Left lung (tissue), 10 donors: ENCODE data around the gene MSX1. TPM values are rescaled to one million over a fixed set of nuclear protein-coding genes. Genes with fewer than 3 reads are reported as not detected.

ENCODE experiments used
- ATAC-seq: fragments of 200-7000 bp; cut with Tn5 transposase; one replicate; pipeline ENCODE4 v1.9.1; 2020; ENCODE audit warnings: moderate library complexity
- DNase-seq, 4 donors: peaks; one replicate each; pipeline ENCODE4 v3.0.0-alpha.2; 2013 to 2020
- H3K27ac ChIP-seq, 2 donors: fragments of 200-600 bp; sonication (generic) in 1 of 2; one replicate each; pipeline versions ENCODE4 v1.5.0 to v1.8.0; 2020 to 2021
- H3K27me3 ChIP-seq, 2 donors: fragments of 200-600 bp; sonication (generic) in 1 of 2; one replicate each; pipeline versions ENCODE4 v1.5.0 to v1.8.0; 2020 to 2021
- H3K36me3 ChIP-seq, 2 donors: fragments of 200-600 bp; sonication (generic) in 1 of 2; one replicate each; pipeline versions ENCODE4 v1.5.0 to v1.8.0; 2020 to 2021
- H3K4me1 ChIP-seq, 2 donors: fragments of 200-600 bp; one replicate each; pipeline ENCODE4 v1.8.0; 2021
- H3K4me3 ChIP-seq, 2 donors: fragments of 200-600 bp; sonication (generic) in 1 of 2; one replicate each; pipeline versions ENCODE4 v1.5.0 to v1.8.0; 2020 to 2021; ENCODE audit warnings: mild to moderate bottlenecking in 1 of 2
- H3K9me3 ChIP-seq, 2 donors: fragments of 200-600 bp; sonication (generic) in 1 of 2; one replicate each; pipeline versions ENCODE4 v1.5.0 to v1.8.0; 2020 to 2021
- CTCF ChIP-seq, 2 donors: fragments of 200-600 bp; sonication (generic) in 1 of 2; IDR thresholded peaks; one replicate each; pipeline versions ENCODE4 v1.5.0 to v1.8.0; 2021; ENCODE audit warnings: antibody characterized with exemption in 2 of 2
- intact Hi-C, 2 donors: fragments of 100-400 bp; cut with DNase I; formaldehyde crosslinking; loops; one replicate each; pipeline versions ENCODE4 v1.11.2 to v1.14.2; 2022
- polyA plus RNA-seq, 6 donors: library from polyadenylated mRNA; unstranded; fragments of 120-200 nt; gene quantifications; one replicate each; pipeline ENCODE4 v1.2.1, GENCODE V29; 2013; ENCODE audit not compliant: insufficient read length in 6 of 6
- total RNA-seq, 2 donors: library from RNA; stranded (reverse); fragmentation: NEBNext Ultra II Directional; extraction: Animal tissue kit (Norgen Biotek cat#: 25700); gene quantifications; one replicate each; pipeline ENCODE4 v1.2.1, GENCODE V29; 2021
- donor health status: DM: no; HTN: yes; CAD: no.
- donor health status: DM: no; HTN: no; CAD: no.

The MSX1 gene
- total and polyA plus RNA-seq, 8 donors: 1.2 to 4.2 (median 2.0) TPM

DNA sequence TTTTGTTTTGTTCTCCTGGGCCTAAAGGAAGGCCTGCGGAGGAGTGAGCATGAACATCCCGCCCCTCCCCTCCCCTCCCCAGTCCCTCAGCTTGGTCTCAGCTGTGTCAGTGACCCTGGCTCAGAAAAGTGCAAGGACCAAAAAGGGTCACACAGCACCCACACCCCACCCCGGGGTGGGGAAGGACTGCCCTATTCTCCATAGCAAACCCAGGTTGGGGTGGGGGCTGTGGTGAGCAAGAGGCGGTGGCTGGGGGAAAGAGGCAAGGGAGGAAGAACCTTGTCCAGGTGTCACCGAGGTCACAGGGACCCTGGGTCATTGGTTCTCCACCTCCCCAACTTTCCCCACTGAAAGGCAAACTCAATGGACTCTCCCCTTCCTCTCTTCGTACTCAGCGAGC, 7.6 kb upstream of the MSX1 start:
- no peak overlapping the region for H3K4me3 ChIP-seq
- ATAC-seq (no peak), DNase-seq (peak in 2 of 4 donors; percentile 23 to 26)
- H3K36me3 ChIP-seq: no peaks in the 10 kb centered on the region
- peaks cover 48 to 100% of the 10 kb centered on the region in 2 donors for H3K27me3 ChIP-seq
- TF ChIP-seq CTCF (IDR thresholded peaks at IDR 0.05): no peak
- peaks cover 12 to 18% of the 10 kb centered on the region in 2 donors for H3K4me1 ChIP-seq
- H3K9me3 ChIP-seq: no peaks in the 10 kb centered on the region
- no peak overlapping the region for H3K27ac ChIP-seq
- intact Hi-C loops: no loop called here

DNA sequence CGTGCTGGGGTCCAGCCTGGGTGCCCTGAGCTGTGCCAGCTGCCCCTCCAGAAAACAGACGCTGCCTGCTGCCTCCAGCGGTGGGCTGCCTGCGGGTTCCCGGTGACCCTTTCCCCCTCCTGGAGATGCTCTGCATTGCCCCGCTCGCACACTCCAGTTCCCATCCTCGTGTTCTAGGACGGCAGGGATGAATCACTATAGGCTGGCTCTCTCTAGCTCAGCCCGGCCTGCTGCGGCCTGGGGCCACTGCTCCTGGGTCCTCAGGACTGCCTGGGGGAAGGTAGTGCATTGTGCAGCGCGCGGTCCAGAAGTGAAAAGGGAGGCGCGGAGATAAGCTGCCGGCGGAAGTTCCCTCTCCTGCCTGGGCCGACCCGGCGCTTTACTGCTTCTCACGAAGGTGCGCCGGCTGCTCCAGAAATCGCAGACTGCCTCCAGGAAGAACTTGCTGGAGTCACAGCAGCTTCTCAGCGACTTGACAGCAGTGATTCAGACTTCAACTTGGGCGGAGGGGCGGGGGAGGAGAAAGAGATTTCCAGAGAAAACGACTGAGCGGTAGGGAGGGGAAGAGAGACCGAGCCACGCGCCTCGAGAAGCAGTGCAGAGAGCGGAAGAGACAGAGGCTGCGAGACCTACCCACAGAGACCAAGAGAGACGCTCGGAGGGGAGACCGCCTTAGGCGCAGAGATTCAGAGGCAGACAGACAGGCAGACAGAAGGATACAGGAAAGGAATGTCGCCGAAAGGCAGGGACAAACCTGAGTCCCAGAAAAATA, 6.7 kb upstream of the MSX1 start:
- H3K27ac ChIP-seq: no peak overlapping the region
- no peaks in the 10 kb centered on the region for H3K9me3 ChIP-seq
- H3K27me3 ChIP-seq: peaks cover 56 to 100% of the 10 kb centered on the region in 2 donors
- peak overlapping the region; percentile 2 to 14 for H3K4me3 ChIP-seq
- H3K36me3 ChIP-seq: no peaks in the 10 kb centered on the region
- DNase-seq (peak in 2 of 4 donors; percentile 32 to 78), ATAC-seq (peak; percentile 67)
- intact Hi-C loops: no loop called here
- TF ChIP-seq CTCF (IDR thresholded peaks at IDR 0.05): no peak
- H3K4me1 ChIP-seq: peaks cover 12 to 21% of the 10 kb centered on the region in 2 donors

GRCh38 chr4:4853371-4853823, 6.1 kb upstream of the MSX1 start:
- peaks cover 12 to 21% of the 10 kb centered on the region in 2 donors for H3K4me1 ChIP-seq
- intact Hi-C loops: no loop called here
- no peak for ATAC-seq
- TF ChIP-seq CTCF (IDR thresholded peaks at IDR 0.05): no peak
- H3K9me3 ChIP-seq: no peaks in the 10 kb centered on the region
- H3K27ac ChIP-seq: no peak overlapping the region
- peaks cover 63 to 100% of the 10 kb centered on the region in 2 donors for H3K27me3 ChIP-seq
- peak overlapping the region; percentile 2 to 14 for H3K4me3 ChIP-seq
- DNase-seq: peak in 2 of 4 donors; percentile 21 to 79
- no peaks in the 10 kb centered on the region for H3K36me3 ChIP-seq

DNA sequence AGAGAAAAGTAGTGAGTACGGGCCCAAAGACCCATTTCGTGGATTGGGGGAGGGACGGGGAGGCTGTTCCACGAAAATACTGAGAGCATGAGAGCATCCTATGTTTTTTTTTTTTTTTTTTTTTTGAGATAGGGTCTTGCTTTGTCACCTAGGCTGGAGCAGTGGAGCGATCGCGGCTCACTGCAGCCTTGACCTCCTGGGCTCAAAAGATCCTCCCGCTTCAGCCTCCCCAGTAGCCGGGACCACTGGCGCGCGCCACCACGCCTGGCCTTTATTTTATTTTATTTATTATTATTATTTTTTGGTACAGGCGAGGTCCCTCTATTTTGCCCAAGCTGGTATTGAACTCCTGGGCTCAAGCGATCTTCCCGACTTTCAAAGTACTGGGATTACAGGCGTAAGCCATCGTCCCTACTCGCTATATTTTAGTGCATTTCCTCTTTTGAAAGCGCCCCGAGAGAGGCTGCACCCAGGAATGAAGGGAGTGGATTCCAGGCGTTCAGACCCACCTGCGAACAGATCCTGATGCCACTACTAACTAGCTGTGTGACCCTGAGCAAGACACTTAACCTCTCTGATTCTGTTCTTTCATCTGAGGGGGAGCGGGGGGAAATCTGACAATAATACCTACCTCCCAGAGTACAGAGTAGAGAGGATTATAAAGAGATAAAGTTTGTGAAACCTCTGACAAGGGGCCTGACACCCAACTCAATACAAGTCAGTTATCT, 5.4 kb upstream of the MSX1 start:
- H3K27me3 ChIP-seq: peaks cover 67 to 100% of the 10 kb centered on the region in 2 donors
- ATAC-seq: no peak

More for the DNA sequence above, 5.4 kb upstream of the MSX1 start:
- TF ChIP-seq CTCF (IDR thresholded peaks at IDR 0.05): no peak
- no peaks in the 10 kb centered on the region for H3K9me3 ChIP-seq
- H3K36me3 ChIP-seq: no peaks in the 10 kb centered on the region
- intact Hi-C loops: no loop called here
- peaks cover 12 to 21% of the 10 kb centered on the region in 2 donors for H3K4me1 ChIP-seq
- H3K27ac ChIP-seq: no peak overlapping the region
- DNase-seq: peak in 2 of 4 donors; percentile 9 to 39
- H3K4me3 ChIP-seq: no peak overlapping the region
